Hepatocyte (in vitro differentiated cells): ENCODE data around the gene ATP6V0E1. TPM values are rescaled to one million over a fixed set of nuclear protein-coding genes. Genes with fewer than 3 reads are reported as not detected.
A peak's percentile ranks its signal among the peaks of the same experiment; 100 is the strongest.

Experiments used
- DNase-seq: peaks from one replicate; pipeline ENCODE4 v3.0.0-alpha.2; 2016; ENCODE audit warnings: low spot score
- H2AFZ ChIP-seq: fragments of 200-600 bp; sonication (generic); 2 replicates; pipeline ENCODE4 v1.6.0; 2016; ENCODE audit warnings: antibody characterized with exemption, mild to moderate bottlenecking
- H3K27ac ChIP-seq: fragments of 200-600 bp; sonication (generic); 2 replicates; pipeline ENCODE4 v1.5.1; 2016; ENCODE audit warnings: mild to moderate bottlenecking
- H3K27me3 ChIP-seq: fragments of 200-600 bp; sonication (generic); 2 replicates; pipeline ENCODE4 v1.6.1; 2016
- H3K36me3 ChIP-seq: fragments of 200-600 bp; sonication (generic); replicated peaks from 2 replicates; pipeline ENCODE4 v1.5.1; 2016; ENCODE audit warnings: low read depth; ENCODE audit not compliant: insufficient read depth
- H3K4me1 ChIP-seq: fragments of 200-600 bp; sonication (generic); 2 replicates; pipeline ENCODE4 v1.5.1; 2016; ENCODE audit warnings: mild to moderate bottlenecking, moderate library complexity; ENCODE audit not compliant: insufficient read depth
- H3K4me2 ChIP-seq: fragments of 200-600 bp; sonication (generic); 2 replicates; pipeline ENCODE4 v1.6.0; 2016
- H3K4me3 ChIP-seq: fragments of 200-600 bp; sonication (generic); 2 replicates; pipeline ENCODE4 v1.5.1; 2016; ENCODE audit warnings: mild to moderate bottlenecking
- H3K79me2 ChIP-seq: fragments of 200-600 bp; sonication (generic); 2 replicates; pipeline ENCODE4 v1.6.0; 2017; ENCODE audit warnings: mild to moderate bottlenecking
- H3K9me2 ChIP-seq: fragments of 200-600 bp; sonication (generic); replicated peaks from 2 replicates; pipeline ENCODE4 v1.6.0; 2017; ENCODE audit warnings: mild to moderate bottlenecking; ENCODE audit not compliant: insufficient read depth
- H3K9me3 ChIP-seq: fragments of 200-600 bp; sonication (generic); 2 replicates; pipeline ENCODE4 v1.5.1; 2016; ENCODE audit warnings: low read depth, mild to moderate bottlenecking
- H4K20me1 ChIP-seq: fragments of 200-600 bp; sonication (generic); 2 replicates; pipeline ENCODE4 v1.6.0; 2016; ENCODE audit warnings: mild to moderate bottlenecking; ENCODE audit not compliant: insufficient read depth, poor library complexity, severe bottlenecking
- CTCF ChIP-seq: fragments of 200-600 bp; sonication (generic); IDR thresholded peaks from 2 replicates; pipeline ENCODE4 v1.5.1; 2016; ENCODE audit warnings: antibody characterized with exemption, mild to moderate bottlenecking; ENCODE audit not compliant: poor library complexity
- EZH2 ChIP-seq: fragments of 200-600 bp; sonication (generic); IDR thresholded peaks from 2 replicates; pipeline ENCODE4 v1.6.1; 2016; ENCODE audit warnings: antibody characterized with exemption, mild to moderate bottlenecking, borderline replicate concordance
- EZH2phosphoT487 ChIP-seq: fragments of 200-600 bp; sonication (generic); IDR thresholded peaks from one replicate; pipeline ENCODE4 v1.6.1; 2018; ENCODE audit warnings: antibody characterized with exemption, mild to moderate bottlenecking, low read depth, moderate library complexity; ENCODE audit not compliant: unreplicated experiment, severe bottlenecking
- WGBS: methylation state at CpG from one replicate; pipeline ENCODE4 v1.1.6; 2016; ENCODE audit warnings: low lambda C conversion rate; ENCODE audit errors: missing lambda C conversion rate; 5-methylcytosine and 5-hydroxymethylcytosine counted together
- polyA plus RNA-seq: library from polyadenylated mRNA; unstranded; fragments of >200 nt; fragmentation: Nextera tagmentation; extraction: Ambion mirVana; gene quantifications from 2 replicates; pipeline ENCODE4 v1.2.1, GENCODE V29; 2016
- total RNA-seq: library from RNA; depleted of rRNA; stranded (reverse); fragments of >200 nt; gene quantifications from 2 replicates; pipeline ENCODE4 v1.2.3, GENCODE V29; 2014

ATP6V0E1 gene
- total and polyA plus RNA-seq, 2 experiments from 2014 or later: 216 to 657 TPM

GRCh38 chr5:173014671-173015070 lies 31.1 kb downstream of the ATP6V0E1 start:
- Histone ChIP-seq H3K9me3 (no peaks in the 10 kb centered on the region), H3K27me3 (no peaks in the 10 kb centered on the region), H3K79me2 (peaks cover 94% of the 10 kb centered on the region), H3K9me2 (no peaks in the 10 kb centered on the region), H2AFZ (no peak overlapping the region), H3K4me2 (no peak overlapping the region), H3K36me3 (no peaks in the 10 kb centered on the region), H3K4me3 (no peak overlapping the region), H3K4me1 (peaks cover 8% of the 10 kb centered on the region), H3K27ac (no peak overlapping the region), H4K20me1 (peaks cover 39% of the 10 kb centered on the region)
- DNase-seq: no peak
- WGBS: 97% methylated on average over 4 of the region's 4 CpGs
- TF ChIP-seq EZH2phosphoT487 (no peak), CTCF (no peak), EZH2 (no peak)

- Histone ChIP-seq H3K9me3 (no peaks in the 10 kb centered on the region), H3K36me3 (no peaks in the 10 kb centered on the region), H3K79me2 (peaks cover 94% of the 10 kb centered on the region), H3K9me2 (no peaks in the 10 kb centered on the region), H3K27ac (peak overlapping the region; percentile 24), H2AFZ (no peak overlapping the region), H3K27me3 (no peaks in the 10 kb centered on the region), H3K4me1 (peaks cover 8% of the 10 kb centered on the region), H4K20me1 (peaks cover 34% of the 10 kb centered on the region), H3K4me3 (no peak overlapping the region), H3K4me2 (no peak overlapping the region)
- no peak for DNase-seq
- TF ChIP-seq CTCF (no peak), EZH2phosphoT487 (no peak), EZH2 (no peak)
- WGBS: 94% methylated on average over 2 of the region's 2 CpGs
Measured at GRCh38 chr5:173015192-173015591, 31.6 kb downstream of the ATP6V0E1 start.

GRCh38 chr5:173015598-173016455 lies 32.3 kb downstream of the ATP6V0E1 start:
- Histone ChIP-seq H3K9me3 (no peaks in the 10 kb centered on the region), H3K36me3 (no peaks in the 10 kb centered on the region), H3K4me3 (no peak overlapping the region), H3K27me3 (no peaks in the 10 kb centered on the region), H3K4me1 (peaks cover 8% of the 10 kb centered on the region), H3K27ac (peak overlapping the region; percentile 24), H4K20me1 (peaks cover 32% of the 10 kb centered on the region), H2AFZ (no peak overlapping the region), H3K4me2 (peak overlapping the region; percentile 18), H3K79me2 (peaks cover 92% of the 10 kb centered on the region), H3K9me2 (no peaks in the 10 kb centered on the region)
- 91% methylated on average over 13 of the region's 13 CpGs for WGBS
- no peak for DNase-seq
- no peak for TF ChIP-seq EZH2phosphoT487
- TF ChIP-seq CTCF: no peak
- no peak for TF ChIP-seq EZH2
